PC-3 (cell line): ENCODE measurements around the gene GPHA2. TPM values are rescaled to one million over a fixed set of nuclear protein-coding genes. Genes with fewer than 3 reads are reported as not detected.

Experiments
- ATAC-seq: fragments of 200-7000 bp; cut with Tn5 transposase; 2 replicates; pipeline ENCODE4 v1.9.1; 2020; ENCODE audit warnings: mild to moderate bottlenecking, moderate library complexity
- BruUV-seq: library from RNA; stranded (reverse); fragments of 400-500 nt; replicated peaks from 2 replicates; lab custom pipeline; 2021; lab: Mats Ljungman, UMichigan
- CTCF ChIA-PET: fragments of 300-600 bp; sonication (Branson Sonifier 250); formaldehyde crosslinking; loops from one replicate; lab custom pipeline; 2022; ENCODE audit warnings: antibody characterized with exemption; lab: Charles Lee
- POLR2A ChIA-PET: fragments of 300-600 bp; sonication (Branson Sonifier 250); formaldehyde crosslinking; loops from one replicate; lab custom pipeline; 2022; ENCODE audit warnings: antibody characterized with exemption; ENCODE audit not compliant: unreplicated experiment; lab: Charles Lee
- DNase-seq: peaks from one replicate; pipeline ENCODE4 v3.0.0-alpha.2; 2015
- H2AFZ ChIP-seq: fragments of 300-600 bp; sonication (generic); 2 replicates; pipeline ENCODE4 v1.6.0; 2016; ENCODE audit warnings: antibody characterized with exemption, low read length
- H3F3A ChIP-seq: fragments of 300-600 bp; sonication (generic); one replicate; pipeline ENCODE4 v1.6.0; 2017; ENCODE audit warnings: antibody characterized with exemption, low read length, control low read depth, mild to moderate bottlenecking; ENCODE audit not compliant: unreplicated experiment
- H3K27ac ChIP-seq: fragments of 300-600 bp; sonication (generic); 2 replicates; pipeline ENCODE4 v1.5.1; 2016; ENCODE audit warnings: mild to moderate bottlenecking, low read length
- H3K27me3 ChIP-seq: fragments of 300-600 bp; sonication (generic); 2 replicates; pipeline ENCODE4 v1.6.1; 2016; ENCODE audit warnings: low read length, mixed read lengths
- H3K36me3 ChIP-seq: fragments of 300-600 bp; sonication (generic); 2 replicates; pipeline ENCODE4 v1.6.1; 2016; ENCODE audit warnings: low read depth, mixed run types, low read length, mixed read lengths
- H3K4me1 ChIP-seq: fragments of 300-600 bp; sonication (generic); 2 replicates; pipeline ENCODE4 v1.5.1; 2016; ENCODE audit warnings: low read length; ENCODE audit not compliant: insufficient read depth
- H3K4me2 ChIP-seq: fragments of 300-600 bp; sonication (generic); 2 replicates; pipeline ENCODE4 v1.6.0; 2016; ENCODE audit warnings: low read length
- H3K4me3 ChIP-seq: fragments of 300-600 bp; sonication (generic); 2 replicates; pipeline ENCODE4 v1.5.1; 2016; ENCODE audit warnings: mild to moderate bottlenecking, low read length, mixed read lengths
- H3K79me2 ChIP-seq: fragments of 300-600 bp; sonication (generic); 2 replicates; pipeline ENCODE4 v1.6.1; 2017; ENCODE audit warnings: low read length, mixed read lengths
- H3K9ac ChIP-seq: fragments of 300-600 bp; sonication (generic); 2 replicates; pipeline ENCODE4 v1.6.0; 2016; ENCODE audit warnings: mild to moderate bottlenecking, low read length
- H3K9me2 ChIP-seq: fragments of 300-600 bp; sonication (generic); replicated peaks from 2 replicates; pipeline ENCODE4 v1.6.1; 2016; ENCODE audit warnings: mixed run types, low read length, mixed read lengths
- H3K9me3 ChIP-seq: fragments of 300-600 bp; sonication (generic); 2 replicates; pipeline ENCODE4 v1.6.1; 2016; ENCODE audit warnings: low read length, mixed read lengths
- H4K20me1 ChIP-seq: fragments of 300-600 bp; sonication (generic); 2 replicates; pipeline ENCODE4 v1.6.1; 2016; ENCODE audit warnings: low read length, mixed read lengths
- CTCF ChIP-seq: fragments of 300-600 bp; sonication (generic); conservative IDR thresholded peaks from 2 replicates; pipeline ENCODE4 v1.5.1; 2017; ENCODE audit warnings: antibody characterized with exemption, low read depth, mild to moderate bottlenecking, low read length
- EZH2 ChIP-seq: fragments of 300-600 bp; sonication (generic); IDR thresholded peaks from one replicate; pipeline ENCODE4 v1.6.1; 2017; ENCODE audit warnings: antibody characterized with exemption, mild to moderate bottlenecking, low read length; ENCODE audit not compliant: unreplicated experiment
- EZH2phosphoT487 ChIP-seq: fragments of 300-600 bp; sonication (generic); IDR thresholded peaks from 2 replicates; pipeline ENCODE4 v1.6.1; 2018; ENCODE audit warnings: mild to moderate bottlenecking, antibody characterized with exemption, low read length, borderline replicate concordance
- intact Hi-C: fragments of 100-400 bp; cut with micrococcal nuclease; formaldehyde crosslinking; loops from 2 replicates; pipeline ENCODE4 v1.9.0; 2023
- total RNA-seq: library from RNA; depleted of rRNA; stranded (reverse); fragments of >200 nt; gene quantifications from 2 replicates; pipeline ENCODE4 v1.2.3, GENCODE V29; 2014

GPHA2 gene
- total RNA-seq, 1 experiment from 2014 or later = not detected

- Histone ChIP-seq H3K36me3 (peaks cover 5% of the 10 kb centered on the region; the same call in 1 of the 2 replicates), H3K9me2 (no peaks in the 10 kb centered on the region), H2AFZ (peak overlapping the region; percentile 98), H3F3A (no peaks in the 10 kb centered on the region), H3K4me1 (peaks cover 13% of the 10 kb centered on the region; the same call in 1 of the 2 replicates), H3K9me3 (no peaks in the 10 kb centered on the region), H3K79me2 (peaks cover 4% of the 10 kb centered on the region; the same call in 1 of the 2 replicates), H3K27ac (no peak overlapping the region), H3K4me2 (peak overlapping the region; percentile 95), H3K27me3 (no peaks in the 10 kb centered on the region), H3K4me3 (peak overlapping the region; percentile 95), H4K20me1 (no peaks in the 10 kb centered on the region), H3K9ac (peak overlapping the region; percentile 71)
- TF ChIP-seq CTCF (no peak), EZH2 (no peak), EZH2phosphoT487 (no peak)
- POLR2A ChIA-PET = no interaction called here
- BruUV-seq = no TSS peak
- ATAC-seq (no peak), DNase-seq (no peak)
- intact Hi-C loops = loop anchor here (2.0 kb wide), 1 partner anchor 81 kb away; no protein-coding TSS in a partner anchor
- CTCF ChIA-PET = no interaction called here
These were observed 9.9 kb downstream of the GPHA2 start for GRCh38 chr11:64925536-64926436.

DNA sequence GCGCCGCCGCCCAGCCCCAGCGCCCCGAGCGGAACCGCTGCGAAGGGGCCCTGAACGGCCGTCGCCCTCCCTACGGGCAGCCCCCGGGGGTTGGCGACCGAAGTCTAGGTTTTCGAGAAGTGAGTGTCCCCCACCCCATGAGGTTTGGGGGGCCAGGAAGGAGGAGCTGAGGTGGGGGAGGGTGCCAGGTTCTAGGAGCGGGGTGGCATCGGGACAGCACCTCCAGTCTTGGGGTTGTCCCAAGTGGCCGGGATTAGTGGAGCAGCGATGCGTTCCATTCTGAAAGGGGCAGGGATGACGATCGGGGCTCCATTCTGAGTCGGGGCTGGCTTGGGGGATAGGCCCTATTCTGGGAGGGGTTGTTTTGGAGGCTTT lies 10.8 kb downstream of the GPHA2 start:
- Histone ChIP-seq H3K9ac (peak overlapping the region; percentile 71), H3K36me3 (no peaks in the 10 kb centered on the region), H3K4me1 (peaks cover 13% of the 10 kb centered on the region; the same call in 1 of the 2 replicates), H3K4me2 (peak overlapping the region; percentile 95), H3K79me2 (peaks cover 4% of the 10 kb centered on the region; the same call in 1 of the 2 replicates), H3F3A (no peaks in the 10 kb centered on the region), H3K27me3 (no peaks in the 10 kb centered on the region), H3K4me3 (peak overlapping the region; percentile 95), H3K27ac (no peak overlapping the region), H3K9me3 (no peaks in the 10 kb centered on the region), H3K9me2 (no peaks in the 10 kb centered on the region), H2AFZ (peak overlapping the region; percentile 98), H4K20me1 (no peaks in the 10 kb centered on the region)
- BruUV-seq = no TSS peak
- ATAC-seq (peak; percentile 21), DNase-seq (no peak)
- ChIA-PET CTCF (no interaction called here), POLR2A (interaction anchor here (0.6 kb wide), 1 partner anchor 9 kb away, joined by 5 read pairs; no protein-coding TSS in a partner anchor)
- no peak for TF ChIP-seq EZH2phosphoT487
- TF ChIP-seq EZH2 = no peak
- intact Hi-C loops = loop anchor here (1.0 to 2.0 kb wide), 3 partner anchors 82 to 102 kb away; partner anchors contain the start of genes ARL2 and SNX15
